Left renal cortex interstitium (tissue), 4 donors: Measurements from ENCODE around the gene CCDC178. TPM values are rescaled to one million over a fixed set of nuclear protein-coding genes. Genes with fewer than 3 reads are reported as not detected.
"Not testable (repeated sequence)": the region's sequence is repeated elsewhere in the genome, so short reads cannot be mapped to it uniquely, and the experiment has no call there.

Experiments used
- DNase-seq, 4 donors: peaks; one replicate each; pipeline ENCODE4 v3.0.0-alpha.2; 2013; ENCODE audit warnings: low read depth in 4 of 4, low spot score in 2 of 4, missing footprints in 1 of 4
- polyA plus RNA-seq, 4 donors: library from polyadenylated mRNA; unstranded; fragments of 120-200 nt; gene quantifications; one replicate each; pipeline ENCODE4 v1.2.1, GENCODE V29; 2013; ENCODE audit not compliant: insufficient read length in 4 of 4

The CCDC178 gene
- polyA plus RNA-seq = 1 to 10 TPM; 1.4 to 2.0 (median 1.8) TPM

DNA sequence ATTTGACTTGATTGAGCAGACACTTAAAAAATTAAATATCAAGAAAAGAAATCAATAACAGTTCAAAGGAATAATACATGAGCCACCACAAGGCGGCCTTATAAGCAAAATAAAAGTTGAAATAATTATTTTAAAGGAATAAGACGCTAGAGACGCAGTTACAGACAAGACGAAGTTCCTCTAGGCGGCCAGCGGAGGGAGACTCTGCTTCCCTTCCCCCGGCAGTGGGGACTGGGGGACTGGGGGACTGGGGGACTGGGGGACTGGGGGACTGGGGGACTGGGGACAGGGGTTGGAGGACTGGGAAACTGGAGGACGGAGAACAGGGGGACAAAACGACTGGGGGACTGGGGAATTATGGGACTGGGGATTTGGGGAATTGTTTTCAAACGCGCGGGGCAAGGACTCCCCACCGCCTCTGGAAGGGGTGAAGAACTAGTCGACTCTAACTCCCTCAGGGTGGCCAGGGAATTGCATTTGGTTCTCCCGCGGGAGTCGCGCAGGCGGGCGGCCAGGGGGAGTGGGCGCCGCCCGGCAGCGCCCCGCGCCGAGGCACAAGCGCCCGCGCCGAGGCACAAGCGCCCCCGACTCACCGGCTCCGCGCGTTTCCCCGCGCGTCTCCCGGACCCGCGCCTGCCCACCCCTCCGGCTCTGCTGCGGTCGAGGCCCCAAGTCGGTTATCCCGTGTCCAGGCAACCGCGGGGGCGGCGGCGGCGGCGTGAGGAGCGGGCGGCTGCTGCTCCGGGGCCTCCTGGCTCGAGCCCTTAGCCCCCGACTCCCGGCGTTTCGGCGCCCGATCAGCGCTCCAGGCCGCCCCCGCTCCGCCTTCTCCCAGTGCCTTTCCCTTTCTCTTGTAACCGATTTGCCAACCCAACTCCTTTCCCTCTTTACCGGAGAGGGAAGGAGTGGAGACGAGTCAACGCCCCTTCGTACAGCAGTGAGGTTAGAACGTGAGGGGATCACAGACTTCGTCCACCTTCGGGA lies at the start of gene CCDC178:
CCDC178 (minus strand) TSS at position 662 of the 984 bp plus-strand sequence. CDS start 28,633 bp downstream, outside the sequence.
- peak in 3 of 4 donors; percentile 32 to 64 (median 36) for DNase-seq

DNA sequence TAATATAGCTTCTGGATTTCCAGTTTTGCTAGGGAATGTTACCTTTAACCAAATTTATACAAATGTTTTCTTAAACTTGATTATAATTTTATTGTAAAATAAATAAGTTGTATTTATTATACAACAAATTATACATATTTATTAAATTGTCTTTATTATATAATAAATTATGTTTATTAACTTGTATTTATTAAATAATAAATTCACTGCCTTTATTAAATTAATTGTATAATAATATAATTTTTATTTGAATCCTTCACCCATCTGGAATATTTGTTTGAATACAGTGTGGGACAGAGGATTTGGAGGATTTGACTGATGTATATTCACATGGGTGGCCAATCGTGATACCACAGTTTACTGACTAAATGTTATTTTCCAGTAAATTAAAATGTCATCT lies 43.4 kb upstream of the CCDC178 start:
- DNase-seq = no peak

GRCh38 chr18:33472509-33472908 lies 32.0 kb upstream of the CCDC178 start:
- DNase-seq = no peak

DNA sequence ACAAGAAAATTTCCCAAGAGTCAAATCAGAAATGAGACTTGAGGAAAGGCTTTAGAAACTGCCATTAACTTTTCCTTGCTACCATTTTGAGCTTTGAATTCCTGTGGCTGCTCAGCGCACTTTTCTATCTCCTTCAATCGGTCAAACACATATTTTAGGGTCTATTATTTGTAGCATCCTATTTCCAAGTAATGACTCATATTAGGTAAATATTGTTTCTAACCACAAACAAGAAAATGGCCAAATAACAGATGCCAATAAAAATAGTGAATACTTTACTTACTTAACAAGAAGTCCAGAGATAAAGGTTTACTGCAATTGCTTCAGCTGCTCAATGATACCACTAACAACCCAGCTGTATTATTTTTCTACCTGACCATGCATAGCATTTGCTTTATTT lies 29.7 kb upstream of the CCDC178 start:
- DNase-seq = no peak

DNA sequence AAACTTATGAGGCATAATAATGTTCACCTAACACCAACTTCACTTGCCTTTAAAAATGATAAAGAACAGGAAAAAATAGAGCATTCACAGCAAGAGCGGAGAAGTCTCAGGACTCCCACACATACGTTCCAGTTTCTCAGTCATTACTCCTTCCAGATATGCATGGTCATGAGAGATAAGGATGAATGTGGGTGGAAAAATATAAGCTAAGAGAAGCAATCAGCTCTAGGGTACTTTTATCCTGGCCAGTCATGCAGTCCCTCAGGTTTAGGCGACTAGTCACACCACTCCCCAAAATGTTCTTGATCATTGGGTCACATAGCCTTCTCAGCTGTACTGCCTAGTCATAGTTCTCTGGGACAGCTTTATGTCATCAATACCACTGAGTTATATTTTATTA lies 29.2 kb upstream of the CCDC178 start:
- DNase-seq = no peak

DNA sequence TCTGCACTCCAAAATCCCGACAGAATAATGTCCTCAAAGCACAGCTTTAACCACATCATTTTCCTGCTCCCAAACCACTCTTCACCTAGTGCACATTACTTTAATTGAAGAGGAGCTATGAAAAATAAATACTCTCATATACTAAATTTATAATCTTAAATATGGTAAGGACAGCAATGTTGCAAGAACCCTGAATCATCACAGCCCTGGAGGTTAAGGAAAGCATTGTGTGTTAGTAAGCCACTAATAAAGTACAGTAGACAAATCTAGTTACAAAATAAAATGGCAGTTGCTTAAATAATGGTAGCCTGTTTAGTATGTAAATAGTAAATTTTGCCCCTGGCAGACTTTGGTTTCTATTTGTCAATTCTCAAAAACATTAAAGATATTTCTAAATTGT lies 27.0 kb upstream of the CCDC178 start:
- DNase-seq = no peak

GRCh38 chr18:33466822-33467221 lies 26.3 kb upstream of the CCDC178 start:
- DNase-seq = no peak

- no peak for DNase-seq
These were observed 20.2 kb upstream of the CCDC178 start for GRCh38 chr18:33460681-33461080.

DNA sequence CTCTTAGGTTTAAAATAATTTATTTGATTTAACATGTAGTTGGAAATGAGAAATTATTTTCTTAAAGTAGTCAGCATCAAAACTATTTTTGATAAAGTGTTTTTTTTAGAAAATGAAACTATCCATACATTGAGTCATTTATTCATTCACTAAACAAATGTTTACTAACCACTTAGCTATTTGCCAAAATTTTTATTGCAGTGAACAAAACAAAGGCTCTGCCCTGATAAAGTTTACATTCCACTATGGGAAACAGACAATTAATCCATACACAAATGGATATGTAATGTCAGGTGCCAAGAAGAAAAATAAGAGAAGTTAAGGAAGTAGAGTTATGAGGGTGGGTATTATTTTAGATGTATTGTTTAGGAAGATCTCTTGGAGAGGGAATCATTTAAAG lies 19.1 kb upstream of the CCDC178 start:
- DNase-seq = no peak

DNA sequence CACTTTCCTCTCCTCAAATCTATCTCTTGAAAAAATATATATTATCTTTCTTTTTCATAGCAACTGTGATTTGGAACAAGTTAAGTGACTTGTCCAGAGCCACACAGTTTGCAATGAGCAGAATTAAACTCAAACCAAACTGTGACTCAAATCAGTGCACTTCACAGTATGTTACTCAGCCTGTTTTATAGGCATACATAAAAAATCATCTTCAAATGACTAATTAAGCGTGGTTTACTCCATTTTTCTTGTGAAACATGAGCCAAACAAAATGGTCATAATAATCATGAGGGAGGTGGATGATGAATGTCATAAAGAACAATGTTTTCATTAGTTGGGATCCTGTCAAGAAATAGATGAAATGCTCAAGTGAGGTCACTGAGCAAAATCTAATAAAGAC lies 6.1 kb upstream of the CCDC178 start:
- DNase-seq = no peak

DNA sequence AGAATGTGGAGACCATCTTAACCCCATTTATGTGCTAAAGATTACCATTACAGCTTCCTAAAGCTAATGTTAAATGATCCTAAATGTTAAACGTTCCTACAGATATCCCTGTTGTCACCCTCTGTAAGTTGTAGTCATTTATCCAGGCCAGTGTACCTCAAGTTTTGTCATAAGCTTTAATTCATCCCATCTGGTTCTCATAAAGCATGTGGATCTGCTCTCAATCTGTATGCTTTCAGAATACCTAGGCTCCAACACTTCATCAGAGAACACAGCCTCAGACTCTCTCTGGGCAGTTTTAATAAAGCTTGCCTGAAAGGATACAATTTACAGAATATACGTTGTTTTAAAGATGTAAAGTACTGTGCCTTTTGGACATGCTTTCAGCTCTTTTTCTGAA lies 4.2 kb upstream of the CCDC178 start:
- DNase-seq = no peak

- DNase-seq = no peak
These were observed 7.7 kb downstream of the CCDC178 start for GRCh38 chr18:33432857-33433256.

DNA sequence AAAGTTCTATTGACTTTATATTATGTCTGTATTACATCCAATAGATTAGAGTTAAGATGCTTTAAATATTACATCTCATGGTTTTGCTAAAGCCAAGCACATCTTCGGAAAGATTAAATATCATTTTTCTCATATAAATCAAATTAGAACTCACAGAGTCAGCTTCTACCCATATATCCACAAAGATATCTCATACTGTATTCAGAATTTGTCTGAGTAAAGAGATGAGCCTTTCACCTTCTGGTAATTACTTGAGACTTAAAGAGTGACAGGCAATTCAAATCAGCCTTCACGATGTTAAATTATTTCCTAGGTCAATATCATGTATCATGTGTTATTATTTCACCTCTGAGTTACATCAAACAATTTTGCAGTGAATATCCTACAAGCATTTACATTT lies 13.0 kb downstream of the CCDC178 start:
- no peak for DNase-seq

DNA sequence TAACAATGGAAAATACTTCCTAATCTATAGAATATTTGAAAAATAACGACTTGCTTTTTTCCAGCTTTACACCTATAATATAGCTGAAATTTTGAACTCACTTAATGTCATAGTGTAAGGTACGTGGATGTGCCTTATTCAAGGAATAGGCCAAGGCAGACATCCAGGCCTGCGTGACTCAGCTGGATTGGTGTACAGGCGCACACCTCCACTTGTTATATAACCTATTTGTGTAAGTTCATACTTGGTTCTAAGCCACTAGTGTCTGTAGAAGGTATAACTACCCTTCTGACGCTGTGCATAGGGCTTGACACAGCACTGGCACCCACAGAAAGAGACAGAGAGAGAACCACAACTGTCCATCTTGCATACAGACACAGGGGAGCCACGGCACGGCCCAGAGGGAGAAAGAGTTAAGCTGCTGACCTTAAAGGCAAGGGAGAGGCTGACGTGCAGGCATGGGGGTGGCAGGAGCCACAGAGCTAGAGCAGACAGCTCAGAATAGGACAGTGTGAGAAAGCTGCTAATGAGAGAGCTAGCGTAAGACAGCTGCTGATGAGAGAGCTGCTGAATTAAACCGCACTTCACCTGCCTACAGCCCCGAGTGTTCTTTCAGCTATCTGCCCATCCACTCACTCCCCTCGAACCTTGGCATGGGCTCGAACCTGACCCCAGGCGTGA lies 16.1 kb downstream of the CCDC178 start:
- DNase-seq = no peak

DNA sequence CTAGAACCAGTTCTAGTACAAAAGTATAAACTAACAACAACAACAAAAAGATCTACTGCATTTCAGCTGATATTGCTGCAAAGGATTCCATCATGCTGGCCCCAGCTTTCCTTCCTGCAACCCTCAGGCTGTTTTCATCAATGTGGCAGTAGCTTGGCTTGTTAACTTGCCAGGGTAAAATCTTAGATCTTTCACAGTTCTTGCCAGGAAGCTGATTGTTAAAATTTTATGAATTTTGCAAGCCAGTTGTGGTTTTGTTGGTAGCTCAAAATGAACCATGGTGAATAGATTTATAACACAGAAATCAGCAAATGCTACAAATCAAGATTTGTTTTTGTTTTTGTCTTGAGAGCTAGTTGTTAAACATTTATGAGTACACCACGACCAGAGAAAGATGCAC lies 19.3 kb downstream of the CCDC178 start:
- DNase-seq = no peak

GRCh38 chr18:33404244-33404873 lies 36.2 kb downstream of the CCDC178 start:
- no peak for DNase-seq

DNA sequence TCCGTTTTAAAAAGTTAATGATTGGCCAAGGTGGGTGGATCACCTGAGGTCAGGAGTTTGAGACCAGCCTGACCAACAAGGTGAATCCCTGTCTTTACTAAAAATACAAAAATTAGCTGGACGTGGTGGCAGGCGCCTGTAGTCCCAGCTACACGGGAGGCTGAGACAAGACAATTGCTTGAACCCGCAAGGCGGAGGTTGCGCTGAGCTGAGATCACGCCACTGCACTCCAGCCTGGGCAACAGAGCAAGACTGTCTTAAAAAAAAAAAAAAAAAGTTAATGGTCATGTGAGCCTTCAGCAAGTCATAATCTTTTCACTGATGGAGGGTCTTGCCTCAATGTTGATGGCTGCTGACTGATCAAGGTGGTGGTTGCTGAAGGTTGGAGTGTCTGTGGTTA lies 41.6 kb downstream of the CCDC178 start:
- not testable (repeated sequence) for DNase-seq

GRCh38 chr18:33375829-33376228 lies 64.7 kb downstream of the CCDC178 start:
- no peak for DNase-seq

DNA sequence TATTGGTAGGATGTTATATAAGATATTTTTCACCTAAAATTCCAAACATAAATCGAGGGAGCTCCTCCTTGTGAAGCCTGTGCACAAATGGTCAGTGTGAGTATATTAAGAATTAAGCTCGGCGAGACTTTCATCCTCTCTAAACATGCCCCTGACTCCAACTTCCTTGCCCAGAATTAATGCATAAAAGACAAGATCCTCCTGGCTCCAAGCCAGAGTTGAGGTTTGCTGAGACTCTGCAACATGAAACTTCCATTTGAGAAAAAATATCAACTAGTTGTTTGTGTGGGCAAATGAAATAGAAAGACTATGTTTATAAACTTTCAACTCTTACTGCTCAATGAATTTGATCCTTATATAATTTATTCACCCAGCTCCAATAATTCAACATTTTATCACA lies 68.1 kb downstream of the CCDC178 start:
- DNase-seq = peak in 1 of 4 donors; percentile 4

DNA sequence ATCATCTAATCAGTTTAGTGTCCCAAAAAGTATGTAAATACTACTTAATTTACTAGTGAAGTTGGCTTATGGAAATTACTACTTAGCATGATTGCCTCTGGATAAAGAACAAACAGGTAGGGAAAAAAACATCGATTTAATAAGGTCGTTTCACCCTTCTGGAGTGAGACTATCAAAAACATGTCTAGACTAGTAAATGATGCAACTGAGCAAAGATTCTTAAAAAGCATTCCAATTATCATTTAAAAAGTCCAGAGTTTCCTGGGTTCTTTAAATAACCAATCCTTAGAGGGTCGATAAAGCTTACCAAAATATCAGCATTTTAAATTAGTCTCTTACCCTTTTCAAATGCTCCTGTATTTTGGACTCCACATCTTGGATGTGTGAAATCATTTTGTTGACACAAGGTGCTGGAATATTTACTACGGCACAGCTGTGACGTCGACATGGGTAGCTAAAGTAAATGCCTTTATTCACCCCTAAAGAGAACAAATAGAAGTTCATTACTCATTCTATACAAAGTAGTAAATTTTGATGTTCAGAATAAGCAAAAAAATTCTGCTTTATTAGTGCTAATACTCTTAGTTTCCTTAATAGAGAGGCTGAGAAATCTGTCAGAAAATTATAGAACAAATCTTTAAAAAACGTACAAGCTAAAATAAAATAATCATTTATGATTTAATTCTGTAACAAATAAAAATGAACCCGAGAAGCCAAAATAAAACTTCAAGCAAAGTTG lies 70.6 kb downstream of the CCDC178 start:
- DNase-seq = no peak

DNA sequence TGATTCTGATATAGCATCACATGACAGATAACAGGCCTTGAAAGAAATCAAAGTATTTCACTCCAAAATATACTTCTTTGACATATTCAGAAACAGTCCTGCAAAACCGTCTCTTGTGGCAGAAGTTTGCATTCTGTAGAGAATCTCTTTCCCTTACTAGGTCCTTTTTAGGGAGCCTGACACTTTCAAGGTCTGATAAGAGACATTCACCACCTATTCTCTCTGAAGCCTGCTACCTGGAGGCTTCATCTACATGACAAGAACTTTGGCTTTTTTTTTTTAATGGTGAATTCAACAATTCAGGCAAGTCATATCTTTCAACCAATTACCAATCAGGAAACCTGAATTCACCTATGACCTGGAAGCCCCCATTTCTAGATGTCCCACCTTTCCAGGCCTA lies 83.8 kb downstream of the CCDC178 start:
- DNase-seq = no peak
